Breast epithelium (tissue), 4 donors: ENCODE data around the gene RAPH1. TPM values are rescaled to one million over a fixed set of nuclear protein-coding genes. Genes with fewer than 3 reads are reported as not detected.

Source experiments
- DNase-seq, 2 donors: peaks; one replicate each; pipeline ENCODE4 v3.0.0-alpha.2; 2019; ENCODE audit warnings: low spot score in 2 of 2
- H3K27ac ChIP-seq, 2 donors: fragments of 200-600 bp; sonication (generic) in 1 of 2; one replicate each; pipeline ENCODE4 v1.5.1; 2016 to 2019; ENCODE audit warnings: mild to moderate bottlenecking in 1 of 2
- H3K27me3 ChIP-seq, 2 donors: fragments of 200-600 bp; sonication (generic) in 1 of 2; one replicate each; pipeline versions ENCODE4 v1.5.1 to v1.6.0; 2017 to 2019; ENCODE audit warnings: control low read depth in 1 of 2, mild to moderate bottlenecking in 1 of 2
- H3K36me3 ChIP-seq: fragments of 200-600 bp; one replicate; pipeline ENCODE4 v1.5.1; 2019
- H3K4me1 ChIP-seq, 2 donors: fragments of 200-600 bp; sonication (generic); one replicate each; pipeline ENCODE4 v1.5.1; 2016 to 2019; ENCODE audit warnings: control low read depth in 1 of 2
- H3K4me3 ChIP-seq, 3 donors: fragments of 200-600 bp; sonication (generic); 1 replicate in 2 of 3; 2 replicates in 1 of 3; pipeline ENCODE4 v1.5.1; 2016 to 2019; ENCODE audit warnings: mild to moderate bottlenecking in 3 of 3, moderate library complexity in 2 of 3
- H3K9me3 ChIP-seq, 2 donors: fragments of 200-600 bp; sonication (generic) in 1 of 2; one replicate each; pipeline ENCODE4 v1.5.1; 2016 to 2019; ENCODE audit warnings: control low read depth in 1 of 2
- POLR2A ChIP-seq: fragments of 450-650 bp; IDR thresholded peaks from one replicate; pipeline ENCODE4 v1.6.1; 2016; ENCODE audit warnings: antibody characterized with exemption, mild to moderate bottlenecking, moderate library complexity
- POLR2AphosphoS5 ChIP-seq, 3 donors: sonication (generic); formaldehyde crosslinking; IDR thresholded peaks; one replicate each; pipeline ENCODE4 v1.6.1; 2017; ENCODE audit warnings: antibody characterized with exemption in 3 of 3
- intact Hi-C: fragments of 100-400 bp; cut with DNase I; formaldehyde crosslinking; loops from one replicate; pipeline ENCODE4 v1.15.1; 2023; ENCODE audit warnings: low total_unique reads
- total RNA-seq, 3 donors: library from RNA; depleted of rRNA; stranded (reverse); fragments of >200 nt; gene quantifications; one replicate each; pipeline ENCODE4 v1.1.0, GENCODE V29; 2016
- TF ChIP-seq, protein P1 (sequence below), 3 donors: fragments of 450-650 bp; IDR thresholded peaks; one replicate each; pipeline ENCODE4 v1.5.1; 2016 to 2017; ENCODE audit warnings: antibody characterized with exemption in 3 of 3, mild to moderate bottlenecking in 3 of 3, moderate library complexity in 3 of 3

The RAPH1 gene
- total RNA-seq, 3 donors from 2014 or later: 33.0 to 66.9 (median 62.3) TPM

DNA sequence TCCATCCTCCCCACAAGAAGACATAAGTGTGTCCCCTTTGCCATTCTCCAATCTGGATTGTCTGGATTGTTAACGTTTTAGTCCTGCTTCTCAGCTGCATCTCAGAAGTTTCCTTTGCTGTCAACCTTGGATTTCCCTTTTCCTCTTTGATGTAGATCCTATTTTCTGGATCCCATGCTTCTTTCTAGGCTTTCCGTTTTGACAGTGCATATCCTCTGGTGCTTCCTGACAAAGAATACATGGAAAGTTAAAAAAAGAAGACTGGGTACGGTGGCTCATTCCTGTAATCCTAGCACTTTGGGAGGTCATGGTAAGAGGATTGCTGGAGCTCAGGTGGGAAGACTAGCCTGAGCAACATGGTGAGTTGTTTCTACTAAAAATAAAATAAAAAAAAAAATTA is 180.1 kb downstream of the RAPH1 start:
- no peaks in the 10 kb centered on the region for H3K27me3 ChIP-seq
- no peaks in the 10 kb centered on the region for H3K9me3 ChIP-seq
- no peak for DNase-seq
- no peak overlapping the region for H3K27ac ChIP-seq
- H3K4me1 ChIP-seq: no peaks in the 10 kb centered on the region
- intact Hi-C loops: no loop called here
- no peak for TF ChIP-seq POLR2A
- no peak for TF ChIP-seq POLR2AphosphoS5 (IDR thresholded peaks at IDR 0.05)
- TF ChIP-seq, protein P1, sequence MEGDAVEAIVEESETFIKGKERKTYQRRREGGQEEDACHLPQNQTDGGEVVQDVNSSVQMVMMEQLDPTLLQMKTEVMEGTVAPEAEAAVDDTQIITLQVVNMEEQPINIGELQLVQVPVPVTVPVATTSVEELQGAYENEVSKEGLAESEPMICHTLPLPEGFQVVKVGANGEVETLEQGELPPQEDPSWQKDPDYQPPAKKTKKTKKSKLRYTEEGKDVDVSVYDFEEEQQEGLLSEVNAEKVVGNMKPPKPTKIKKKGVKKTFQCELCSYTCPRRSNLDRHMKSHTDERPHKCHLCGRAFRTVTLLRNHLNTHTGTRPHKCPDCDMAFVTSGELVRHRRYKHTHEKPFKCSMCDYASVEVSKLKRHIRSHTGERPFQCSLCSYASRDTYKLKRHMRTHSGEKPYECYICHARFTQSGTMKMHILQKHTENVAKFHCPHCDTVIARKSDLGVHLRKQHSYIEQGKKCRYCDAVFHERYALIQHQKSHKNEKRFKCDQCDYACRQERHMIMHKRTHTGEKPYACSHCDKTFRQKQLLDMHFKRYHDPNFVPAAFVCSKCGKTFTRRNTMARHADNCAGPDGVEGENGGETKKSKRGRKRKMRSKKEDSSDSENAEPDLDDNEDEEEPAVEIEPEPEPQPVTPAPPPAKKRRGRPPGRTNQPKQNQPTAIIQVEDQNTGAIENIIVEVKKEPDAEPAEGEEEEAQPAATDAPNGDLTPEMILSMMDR (IDR thresholded peaks at IDR 0.05): no peak
- H3K36me3 ChIP-seq: no peaks in the 10 kb centered on the region
- H3K4me3 ChIP-seq: no peak overlapping the region

DNA sequence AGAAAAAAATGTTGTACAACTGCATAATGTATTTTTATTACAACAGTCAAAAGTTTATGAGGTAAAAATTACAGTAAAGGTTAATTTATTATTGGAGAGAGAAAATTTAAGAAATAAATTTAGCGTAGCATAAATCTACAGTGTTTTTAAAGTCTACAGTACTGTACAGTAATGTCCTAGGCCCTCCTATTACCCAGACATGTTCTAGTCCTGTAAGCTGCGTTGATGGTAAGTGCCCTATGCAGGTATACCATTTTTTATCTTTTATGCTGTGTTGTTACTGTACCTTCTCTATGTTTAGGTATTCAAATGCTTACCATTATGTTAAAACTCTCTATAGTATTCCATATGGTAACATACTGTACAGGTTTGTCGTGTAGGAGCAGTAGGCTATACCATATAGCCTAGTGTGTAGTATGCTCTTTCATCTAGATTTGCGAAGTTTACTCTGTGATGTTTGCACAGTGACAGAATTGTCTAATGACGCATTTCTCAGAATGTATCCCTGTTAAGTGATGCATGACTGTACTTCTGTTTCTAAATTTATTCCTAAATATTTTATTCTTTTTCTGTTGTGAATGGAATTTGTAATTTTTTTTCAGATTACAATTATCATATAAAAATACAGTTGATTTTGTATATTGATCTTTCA is 182.4 kb downstream of the RAPH1 start:
- Histone ChIP-seq H3K4me3 (no peak overlapping the region), H3K27me3 (no peaks in the 10 kb centered on the region), H3K36me3 (no peaks in the 10 kb centered on the region), H3K4me1 (no peaks in the 10 kb centered on the region), H3K27ac (no peak overlapping the region), H3K9me3 (no peaks in the 10 kb centered on the region)
- TF ChIP-seq POLR2A: no peak
- no peak for TF ChIP-seq POLR2AphosphoS5 (IDR thresholded peaks at IDR 0.05)
- TF ChIP-seq, protein P1 (IDR thresholded peaks at IDR 0.05): no peak
- no peak for DNase-seq
- intact Hi-C loops: no loop called here

DNA sequence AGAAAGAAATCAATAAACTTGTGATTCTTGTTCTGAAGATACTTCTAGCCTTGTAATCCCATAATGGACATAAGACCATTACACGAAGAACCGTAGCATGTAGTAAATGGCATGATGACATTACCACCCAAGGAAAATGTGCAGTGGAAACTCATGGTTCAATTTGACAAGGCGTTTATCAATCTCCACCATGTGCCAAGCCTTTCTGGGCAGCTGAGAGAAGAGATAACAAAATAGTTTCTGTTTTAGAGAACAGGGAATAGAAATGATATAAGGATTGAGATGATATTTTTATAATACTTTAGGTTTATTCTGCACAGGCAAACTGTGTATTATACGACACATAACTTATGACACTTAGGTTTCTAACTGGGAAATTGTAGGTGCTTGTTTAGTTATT is 187.7 kb downstream of the RAPH1 start:
- no peak for DNase-seq
- Histone ChIP-seq H3K36me3 (no peaks in the 10 kb centered on the region), H3K9me3 (no peaks in the 10 kb centered on the region), H3K4me3 (no peak overlapping the region), H3K27me3 (no peaks in the 10 kb centered on the region), H3K4me1 (no peaks in the 10 kb centered on the region), H3K27ac (no peak overlapping the region)
- intact Hi-C loops: no loop called here
- no peak for TF ChIP-seq POLR2A
- TF ChIP-seq, protein P1 (IDR thresholded peaks at IDR 0.05): no peak
- TF ChIP-seq POLR2AphosphoS5 (IDR thresholded peaks at IDR 0.05): no peak

DNA sequence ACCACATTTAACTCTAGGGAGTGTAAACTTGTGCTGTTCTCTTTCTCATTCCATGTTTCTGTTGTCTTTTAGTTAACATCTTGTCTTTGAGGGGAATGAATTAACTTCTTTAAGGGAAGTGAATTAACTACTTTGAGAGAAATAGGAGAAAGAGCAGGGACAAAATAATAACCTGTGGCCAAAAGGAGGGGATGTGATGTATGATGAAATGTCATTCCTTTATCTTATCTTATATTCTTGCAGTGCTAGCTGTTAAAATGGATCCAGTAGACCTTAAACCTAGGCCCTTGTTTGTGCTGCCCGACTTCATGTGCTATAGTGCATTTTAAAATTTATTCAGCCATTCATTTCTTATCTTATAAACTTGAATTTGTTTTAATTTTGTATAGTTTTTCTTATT is 188.5 kb downstream of the RAPH1 start:
- intact Hi-C loops: no loop called here
- no peak for DNase-seq
- Histone ChIP-seq H3K4me3 (no peak overlapping the region), H3K36me3 (no peaks in the 10 kb centered on the region), H3K27ac (no peak overlapping the region), H3K27me3 (no peaks in the 10 kb centered on the region), H3K9me3 (no peaks in the 10 kb centered on the region), H3K4me1 (peaks cover 0 to 2% of the 10 kb centered on the region in 2 donors)
- TF ChIP-seq, protein P1 (IDR thresholded peaks at IDR 0.05): no peak
- TF ChIP-seq POLR2AphosphoS5 (IDR thresholded peaks at IDR 0.05) (no peak), POLR2A (no peak)

DNA sequence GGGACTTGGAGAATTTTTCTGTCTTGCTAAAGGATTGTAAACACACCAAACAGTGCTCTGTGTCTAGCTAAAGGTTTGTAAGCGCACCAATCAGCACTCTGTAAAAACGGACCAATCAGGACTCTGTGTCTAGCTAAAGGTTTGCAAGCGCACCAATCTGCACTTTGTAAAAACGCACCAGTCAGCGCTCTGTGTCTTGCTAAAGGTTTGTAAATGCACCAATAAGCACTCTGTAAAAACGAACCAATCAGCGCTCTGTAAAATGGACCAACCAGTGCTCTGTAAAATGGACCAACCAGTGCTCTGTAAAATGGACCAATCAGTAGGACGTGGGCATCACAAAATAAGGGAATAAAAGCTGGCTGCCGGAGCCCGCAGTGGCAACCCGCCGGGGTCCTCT is 190.4 kb downstream of the RAPH1 start:
- no peaks in the 10 kb centered on the region for H3K27me3 ChIP-seq
- TF ChIP-seq, protein P1 (IDR thresholded peaks at IDR 0.05): no peak
- TF ChIP-seq POLR2AphosphoS5 (IDR thresholded peaks at IDR 0.05): no peak
- TF ChIP-seq POLR2A: no peak
- no peaks in the 10 kb centered on the region for H3K9me3 ChIP-seq
- H3K4me1 ChIP-seq: peaks cover 0 to 12% of the 10 kb centered on the region in 2 donors
- H3K36me3 ChIP-seq: no peaks in the 10 kb centered on the region
- intact Hi-C loops: no loop called here
- H3K27ac ChIP-seq: no peak overlapping the region
- no peak for DNase-seq
- no peak overlapping the region for H3K4me3 ChIP-seq

Other genes with a start within 250 kb of the RAPH1 start
- gene ABI2, start 206.9 kb downstream of the RAPH1 start, total RNA-seq: 10 to 100 TPM; 16.0 to 71.6 (median 46.9) TPM
- gene CD28, start 171.3 kb upstream of the RAPH1 start, total RNA-seq: 1 to 10 TPM; 2.2 to 4.2 (median 2.9) TPM